NCI-H1436 treated with DMSO at 0.1 percent for 48 hours (cell line): ENCODE data around the gene PPT2.
"Not testable (repeated sequence)": the region's sequence is repeated elsewhere in the genome, so short reads cannot be mapped to it uniquely, and the experiment has no call there.

Source experiments
- DNase-seq: peaks from one replicate; lab custom pipeline; 2025; lab: John Stamatoyannopoulos, UW

The PPT2 gene

DNA sequence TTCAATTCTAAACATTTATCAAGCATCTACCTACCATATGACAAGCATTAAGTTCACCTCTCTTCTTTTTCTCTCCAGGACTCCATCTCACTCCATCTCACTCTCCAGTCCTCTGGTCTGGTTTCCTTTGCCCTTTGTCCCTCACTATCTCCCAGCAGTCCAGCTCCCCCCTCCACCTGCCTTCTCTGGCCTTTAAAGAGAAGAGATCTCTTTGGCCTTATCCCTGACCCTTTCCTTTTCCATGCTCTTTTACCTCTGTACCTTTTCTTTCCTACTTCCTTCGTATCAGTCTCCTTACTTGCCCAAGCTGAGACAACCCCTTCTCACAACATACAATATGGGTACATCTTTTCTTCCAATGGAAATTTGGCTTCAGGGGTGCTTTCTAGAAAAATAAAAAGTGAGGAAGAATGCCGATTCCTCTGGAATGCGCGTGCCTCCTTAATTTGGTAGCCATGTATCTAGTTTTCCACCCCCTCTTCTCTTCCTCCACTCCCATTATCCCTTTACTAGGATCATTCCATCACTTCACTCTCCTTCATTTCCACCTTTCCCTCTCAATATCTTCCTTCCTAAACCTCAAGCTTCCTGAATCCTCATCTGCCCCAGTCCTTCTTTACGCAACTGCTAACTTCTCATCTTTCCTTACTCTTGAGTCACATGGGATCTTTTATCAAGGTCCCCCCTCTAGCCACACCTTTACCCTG is 22.7 kb downstream of the PPT2 start:
- no peak for DNase-seq

DNA sequence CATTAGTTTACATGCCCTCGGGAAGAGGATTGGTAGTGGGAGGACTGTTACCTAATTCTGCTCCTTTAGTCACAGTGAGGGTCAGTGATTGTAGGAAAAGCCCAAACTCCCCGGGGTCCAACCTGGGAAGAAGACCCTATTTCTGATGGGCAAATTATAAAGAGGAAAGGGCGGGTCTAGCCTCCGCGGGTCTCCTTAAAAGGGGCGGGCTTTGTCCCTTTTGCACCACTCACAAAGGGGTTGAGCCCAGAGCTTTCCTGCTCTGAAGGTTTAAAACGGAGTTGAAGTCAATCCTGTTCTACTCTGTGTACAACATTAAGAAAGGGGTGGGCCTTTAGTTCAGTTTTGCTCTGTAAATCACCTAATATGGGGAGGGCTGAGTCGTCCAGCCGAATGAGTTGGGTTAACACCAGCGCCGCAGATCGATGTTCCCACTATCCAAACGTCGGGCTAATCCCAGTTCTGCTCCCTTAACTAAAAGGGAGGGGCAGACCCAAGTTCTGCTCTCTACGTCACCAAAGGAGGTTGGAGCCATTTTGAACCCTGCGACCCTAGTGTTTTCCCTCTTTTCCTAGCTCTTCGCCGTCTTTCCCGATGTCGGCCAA is 23.3 kb downstream of the PPT2 start:
- no peak for DNase-seq

DNA sequence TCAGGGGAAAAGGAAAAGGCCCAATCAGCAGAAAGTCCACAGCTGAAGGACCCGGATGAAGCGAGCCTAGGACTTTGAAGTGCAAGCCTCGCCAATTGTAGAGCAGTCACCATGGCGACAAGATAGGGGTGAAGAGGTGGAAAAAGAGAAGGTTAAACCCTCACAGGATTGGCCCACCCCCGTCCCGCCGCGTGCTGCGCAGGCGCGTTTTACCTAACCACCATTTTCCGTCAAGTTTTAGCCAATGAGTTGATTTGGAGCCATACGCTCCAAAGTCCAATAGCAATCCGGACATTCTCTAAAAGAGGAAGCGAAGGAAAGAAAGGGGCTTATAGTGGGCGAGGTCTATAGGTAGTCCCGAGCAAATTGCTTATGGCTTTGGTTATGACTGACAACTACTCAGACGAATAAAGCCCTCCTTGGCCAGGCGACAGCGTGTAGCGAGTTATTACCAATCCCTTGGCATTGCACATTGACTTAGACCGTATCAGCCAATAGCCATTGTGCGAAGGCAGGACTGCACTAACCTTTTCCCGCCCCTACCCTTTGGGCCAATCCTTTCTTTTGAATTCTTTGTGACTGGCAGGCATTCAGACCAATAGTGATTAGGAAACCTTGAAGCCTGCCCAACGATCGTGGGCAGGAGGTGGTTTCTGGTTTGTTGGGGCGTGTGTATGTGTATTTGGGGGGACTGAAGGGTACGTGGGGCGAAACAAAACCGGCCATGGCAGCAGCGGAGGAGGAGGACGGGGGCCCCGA is 24.0 kb downstream of the PPT2 start, which contains the start of gene RNF5:
TSS of gene RNF5 (plus strand) at position 618 of the 759 bp plus-strand sequence. CDS start at position 725, 107 bp downstream.
- peak; percentile 91 for DNase-seq

DNA sequence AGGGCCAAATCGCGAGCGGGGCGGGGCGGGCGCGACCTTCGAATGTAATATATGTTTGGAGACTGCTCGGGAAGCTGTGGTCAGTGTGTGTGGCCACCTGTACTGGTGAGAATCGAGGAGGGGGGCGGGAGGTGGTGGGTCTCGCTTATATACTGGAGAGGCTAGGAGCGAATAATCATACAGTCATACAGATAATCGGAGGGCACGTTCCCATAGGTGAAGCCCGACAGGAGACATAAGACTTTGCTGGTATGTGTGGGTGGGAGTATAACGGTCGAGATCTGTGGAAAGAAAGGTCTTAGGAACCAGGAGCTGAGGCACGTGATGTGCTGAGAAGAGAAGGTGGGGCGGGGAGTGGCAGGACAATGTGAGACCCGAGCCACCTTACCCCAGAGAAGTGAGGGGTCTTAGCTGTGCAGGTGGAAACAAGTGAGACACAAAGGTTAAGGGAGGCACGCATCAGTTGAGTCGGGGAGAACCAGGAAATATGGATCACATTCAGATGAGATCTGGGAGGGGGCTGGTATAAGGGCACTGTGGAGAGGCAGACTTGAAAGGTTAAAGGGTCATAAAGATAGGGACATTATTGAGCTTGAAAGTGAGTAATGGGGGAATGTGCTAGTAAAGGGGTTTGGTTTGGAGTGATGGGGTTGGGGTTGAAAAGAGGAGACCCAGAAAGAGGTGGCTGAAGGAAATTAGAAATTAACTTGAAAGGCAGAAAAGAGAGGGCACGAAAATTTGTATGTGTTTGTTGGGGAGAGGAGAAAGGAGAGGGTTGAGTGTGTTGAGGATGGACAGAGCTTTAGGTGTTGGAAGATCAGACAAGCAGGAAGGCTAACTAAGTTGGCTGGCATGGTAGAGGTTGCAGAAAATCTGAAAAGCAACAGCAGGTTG is 24.9 kb downstream of the PPT2 start:
- DNase-seq: no peak

GRCh38 chr6:32179766-32180405 is 25.9 kb downstream of the PPT2 start:
- DNase-seq: no peak

DNA sequence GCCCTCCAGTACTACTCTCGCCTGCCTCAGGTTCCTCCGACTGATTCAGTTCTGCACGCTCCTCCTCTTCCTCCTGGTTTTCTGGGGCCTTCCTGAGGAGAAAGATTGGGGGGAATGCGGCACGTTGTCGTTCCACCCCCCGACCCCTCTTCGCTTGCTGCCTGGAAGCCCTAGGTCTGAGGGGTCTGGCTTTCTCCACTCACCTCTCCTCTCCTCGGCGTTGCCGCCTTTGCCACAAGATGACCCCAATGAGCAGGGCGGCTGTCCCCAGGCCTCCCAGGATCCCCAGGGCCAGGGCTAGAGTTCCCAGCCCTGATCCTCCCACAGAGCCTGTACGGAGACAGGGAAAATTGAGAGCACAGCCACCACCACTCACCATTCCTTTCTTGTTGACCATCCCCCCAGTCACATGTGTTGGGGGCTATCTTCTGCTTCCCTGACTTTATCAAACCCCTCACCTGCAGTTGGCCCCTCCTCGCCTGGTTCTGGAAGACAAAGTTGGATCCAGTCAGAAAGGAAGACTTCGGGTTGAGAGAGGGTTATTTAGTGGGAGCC is 27.3 kb downstream of the PPT2 start:
- DNase-seq: no peak

GRCh38 chr6:32181915-32182529 is 28.1 kb downstream of the PPT2 start:
- no peak for DNase-seq

DNA sequence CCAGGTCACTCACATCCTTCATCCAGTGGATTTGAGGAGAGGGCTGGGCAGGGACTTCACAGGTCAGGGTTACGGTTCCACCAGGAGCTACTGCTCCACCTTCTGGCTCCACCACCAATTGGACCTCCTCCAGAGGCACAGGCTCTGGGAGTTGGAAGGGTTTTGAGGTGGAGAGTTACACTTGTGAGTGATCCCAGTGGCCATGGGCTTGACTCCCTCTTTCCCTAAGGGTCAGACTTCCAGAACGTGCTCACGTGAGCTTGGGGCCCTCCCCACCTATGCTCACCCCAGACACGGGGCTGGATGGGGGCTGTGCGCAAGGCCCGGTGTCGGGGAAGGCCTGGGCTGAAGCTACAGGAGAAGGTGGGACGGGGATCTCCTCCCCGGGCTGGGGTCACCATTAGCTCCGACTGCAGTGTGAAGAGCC is 28.6 kb downstream of the PPT2 start:
- DNase-seq: no peak

DNA sequence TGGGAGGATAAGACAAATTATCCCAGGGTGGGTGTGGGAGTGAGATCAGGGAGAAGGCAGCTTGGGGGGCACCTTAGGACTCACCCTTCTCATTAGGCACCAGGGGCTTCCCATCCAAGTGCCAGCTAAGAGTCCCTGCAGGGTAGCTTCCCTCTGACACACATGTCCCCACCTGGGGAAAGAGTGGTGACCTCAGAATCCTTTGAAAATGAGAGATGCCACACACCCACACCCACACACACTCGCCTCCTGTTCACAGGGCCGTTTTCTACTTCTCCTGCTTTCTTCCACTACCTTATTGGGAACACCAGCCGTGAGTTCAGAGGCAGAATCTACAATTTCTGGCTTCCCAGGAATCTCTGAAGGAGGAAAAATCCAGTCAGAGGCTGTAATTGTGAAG is 29.1 kb downstream of the PPT2 start:
- no peak for DNase-seq

DNA sequence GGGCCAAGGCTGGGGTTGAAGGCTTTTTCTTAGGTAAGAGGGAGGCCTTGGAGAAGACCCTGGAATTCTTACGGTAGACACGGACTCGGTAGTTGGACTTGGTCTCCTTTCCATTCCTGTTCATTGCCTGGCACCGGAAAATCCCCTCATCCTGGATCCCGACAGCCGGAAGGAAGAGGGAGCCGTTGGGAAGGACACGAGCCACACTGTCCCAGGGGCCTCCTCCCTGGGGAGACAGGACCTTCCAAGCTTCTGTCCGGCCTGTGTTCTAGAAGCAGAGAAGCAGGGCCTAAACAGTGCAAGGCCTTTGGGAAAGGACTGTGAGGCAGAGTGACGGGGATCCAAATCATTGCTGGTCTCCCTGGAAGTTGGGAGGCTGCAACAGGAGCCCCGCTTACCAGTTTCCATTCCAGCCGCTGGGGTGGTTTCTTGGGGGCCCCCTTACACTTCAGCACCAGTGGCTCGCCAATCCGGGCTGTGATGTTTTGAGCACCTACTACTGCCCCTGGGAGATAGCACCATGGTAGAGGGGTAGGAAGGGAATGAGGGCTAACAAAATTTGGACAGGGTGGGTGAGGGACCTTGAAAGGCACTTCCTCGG is 29.6 kb downstream of the PPT2 start:
- no peak for DNase-seq

GRCh38 chr6:32184084-32184640 is 30.2 kb downstream of the PPT2 start, which contains the start of gene AGER:
Gene AGER, minus strand, starts transcription at chr6:32184253. Its CDS starts 31 bp downstream, at chr6:32184222.
- DNase-seq: no peak

GRCh38 chr6:32185681-32186131 is 31.8 kb downstream of the PPT2 start:
- not testable (repeated sequence) for DNase-seq

DNA sequence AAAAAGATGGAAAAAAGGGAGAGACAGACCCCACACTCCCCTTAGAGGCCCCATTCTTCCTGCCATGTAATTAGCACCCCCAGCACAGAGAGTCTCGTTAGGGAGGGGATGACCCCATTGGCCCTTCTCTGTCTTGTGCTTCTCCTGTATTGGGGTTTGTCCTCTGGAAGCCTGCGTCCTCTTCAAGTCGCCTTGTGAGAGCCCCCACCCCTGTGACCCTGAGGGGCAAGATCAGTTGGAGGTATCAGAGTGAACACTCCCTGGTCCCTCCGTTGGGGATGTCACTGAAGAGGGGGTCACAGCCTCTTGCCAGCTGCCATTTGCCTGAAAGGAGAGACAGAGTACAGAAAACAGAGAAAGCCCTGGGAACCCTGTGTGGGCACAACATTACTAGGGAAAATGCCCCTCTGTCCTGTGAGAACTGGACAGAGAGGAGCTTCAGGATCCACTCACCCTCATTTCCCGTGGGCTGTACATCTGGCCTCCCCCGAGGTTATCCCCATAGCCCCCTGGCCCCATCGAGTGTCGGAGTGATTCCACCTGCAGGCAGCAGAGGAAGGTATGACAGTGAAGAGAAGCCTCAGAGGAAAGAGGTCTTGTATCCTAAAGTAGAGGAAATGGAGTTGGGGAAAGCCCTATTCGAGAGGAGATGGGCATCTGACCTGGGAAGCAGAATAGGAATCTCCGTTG is 32.4 kb downstream of the PPT2 start:
- not testable (repeated sequence) for DNase-seq

DNA sequence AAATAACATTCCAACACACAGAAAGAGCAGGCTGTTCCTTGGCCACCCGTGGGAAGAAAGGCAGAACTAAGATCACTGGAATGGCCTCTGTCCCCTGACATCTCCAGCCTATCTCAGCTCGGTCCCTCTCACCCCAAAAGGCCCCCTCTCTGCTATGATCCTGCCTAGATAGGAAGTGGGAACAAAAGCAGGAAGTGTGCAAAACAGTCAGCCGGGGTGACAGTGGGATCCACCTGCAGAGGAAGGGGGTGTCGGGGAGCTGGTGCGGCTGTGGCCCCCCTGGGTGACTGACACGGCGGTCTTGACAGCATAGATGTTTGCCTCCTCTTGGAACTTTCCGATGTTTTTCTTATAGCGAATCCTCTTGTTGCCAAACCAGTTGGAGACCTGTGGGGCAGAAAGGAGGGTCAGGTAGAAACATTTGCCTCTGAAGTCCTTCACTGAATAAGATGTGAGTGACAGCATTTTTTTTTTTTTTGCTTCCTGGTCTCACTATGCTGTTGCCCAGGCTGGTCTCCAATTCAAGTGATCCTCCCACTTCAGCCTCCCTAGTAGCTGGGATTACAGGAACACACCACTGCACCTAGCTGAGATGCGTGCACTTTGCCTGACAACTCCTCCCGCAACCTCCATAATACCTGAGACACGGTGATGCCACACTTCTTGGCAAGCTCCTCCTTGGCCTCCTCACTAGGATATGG is 33.2 kb downstream of the PPT2 start:
- no peak for DNase-seq

GRCh38 chr6:32187725-32188380 is 33.9 kb downstream of the PPT2 start:
- DNase-seq: not testable (repeated sequence)

DNA sequence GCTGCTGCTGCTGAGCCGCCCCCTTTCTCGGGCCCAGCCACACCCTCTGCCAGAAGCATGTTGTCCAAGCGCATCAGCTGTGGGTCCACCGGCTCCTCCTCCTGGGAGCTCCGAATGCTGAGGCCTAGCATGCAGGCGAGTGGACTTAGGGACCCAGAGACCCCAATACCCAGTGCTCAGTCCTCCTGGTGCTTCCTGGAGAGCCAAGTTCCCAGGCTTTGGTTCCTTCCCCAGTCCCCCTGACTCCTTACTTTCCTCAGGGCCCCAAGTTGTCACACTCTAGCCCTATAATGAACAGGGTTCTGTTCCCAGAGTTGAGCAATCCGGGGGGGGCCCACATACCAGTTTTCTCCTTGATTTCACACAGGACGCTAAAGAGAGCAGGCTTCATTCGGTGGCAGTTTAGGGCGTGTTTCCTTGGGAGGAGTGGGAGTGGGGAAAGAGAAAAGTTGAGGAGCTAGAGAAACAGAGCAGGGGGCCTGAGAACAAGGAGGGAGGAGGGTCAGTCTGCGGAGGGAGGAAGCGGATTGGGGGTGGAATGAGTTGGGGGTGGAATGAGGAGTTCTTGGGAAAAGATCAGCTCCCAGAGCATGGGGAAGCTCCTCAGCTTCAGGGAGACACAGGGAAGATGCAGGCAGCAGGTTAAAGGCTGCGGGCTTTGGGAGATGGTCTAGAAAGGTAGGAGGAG is 34.6 kb downstream of the PPT2 start:
- DNase-seq: no peak

DNA sequence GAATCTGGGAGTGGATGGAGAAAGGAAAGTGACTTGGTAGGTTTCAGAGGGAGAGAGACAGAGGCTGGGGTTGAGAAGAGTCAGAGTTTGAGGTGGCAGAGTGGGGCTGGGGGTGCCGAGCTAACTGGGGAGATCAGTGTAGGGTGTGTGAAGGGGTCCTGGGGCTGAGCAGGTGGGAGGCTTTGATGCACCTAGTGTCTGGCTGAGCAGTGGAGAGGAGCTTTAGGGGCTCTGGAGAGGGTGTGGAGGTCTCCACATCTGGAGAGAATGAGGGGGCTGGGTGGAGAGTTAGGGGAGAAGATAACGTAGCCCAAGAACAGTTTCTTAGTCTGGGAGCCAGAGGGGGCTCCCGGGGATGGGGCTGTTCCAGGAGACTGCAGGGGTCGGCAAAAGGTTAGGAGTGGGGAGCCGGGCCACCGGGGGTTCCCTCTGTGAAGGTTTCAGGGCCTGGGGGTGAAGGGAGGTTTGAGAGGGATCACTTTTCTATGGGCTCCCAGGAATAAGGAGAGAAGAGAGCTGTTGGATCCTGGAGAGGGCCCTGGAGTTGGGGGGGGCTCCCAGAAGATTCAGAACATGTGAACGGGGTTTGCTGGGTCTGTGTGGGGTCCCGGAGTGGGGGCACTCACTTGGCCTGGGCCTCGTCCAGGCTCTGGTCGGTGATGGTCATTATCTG is 35.3 kb downstream of the PPT2 start:
- no peak for DNase-seq
